HG02943 (cell line): Measurements from ENCODE around the gene EHMT1.
"Not testable (repeated sequence)": the region's sequence is repeated elsewhere in the genome, so short reads cannot be mapped to it uniquely, and the experiment has no call there.

Experiments
- ATAC-seq: cut with Tn5 transposase; IDR thresholded peaks from one replicate; pipeline ENCODE4 v1.9.1; 2021; ENCODE audit warnings: mild to moderate bottlenecking, low read depth, moderate library complexity; ENCODE audit not compliant: unreplicated experiment

EHMT1 gene

DNA sequence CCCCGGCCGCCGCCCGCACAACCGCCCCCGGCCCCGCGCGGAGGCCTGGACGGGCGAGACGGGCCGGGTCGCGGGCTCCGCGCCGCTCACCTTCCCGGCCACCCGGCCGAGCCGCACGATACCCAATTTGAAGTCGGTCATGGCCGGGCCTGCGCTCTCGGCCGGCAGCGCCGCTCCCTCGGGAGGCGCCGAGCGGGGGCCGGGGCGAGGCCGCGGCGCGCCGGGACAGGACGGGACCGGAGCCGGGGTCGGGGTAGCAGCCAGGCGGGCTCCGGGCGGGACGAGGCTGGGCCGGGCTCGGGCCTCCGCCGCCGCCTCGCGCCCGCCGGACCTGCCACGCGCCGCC is 28.7 kb upstream of the EHMT1 start:
- peak; percentile 22 for ATAC-seq

DNA sequence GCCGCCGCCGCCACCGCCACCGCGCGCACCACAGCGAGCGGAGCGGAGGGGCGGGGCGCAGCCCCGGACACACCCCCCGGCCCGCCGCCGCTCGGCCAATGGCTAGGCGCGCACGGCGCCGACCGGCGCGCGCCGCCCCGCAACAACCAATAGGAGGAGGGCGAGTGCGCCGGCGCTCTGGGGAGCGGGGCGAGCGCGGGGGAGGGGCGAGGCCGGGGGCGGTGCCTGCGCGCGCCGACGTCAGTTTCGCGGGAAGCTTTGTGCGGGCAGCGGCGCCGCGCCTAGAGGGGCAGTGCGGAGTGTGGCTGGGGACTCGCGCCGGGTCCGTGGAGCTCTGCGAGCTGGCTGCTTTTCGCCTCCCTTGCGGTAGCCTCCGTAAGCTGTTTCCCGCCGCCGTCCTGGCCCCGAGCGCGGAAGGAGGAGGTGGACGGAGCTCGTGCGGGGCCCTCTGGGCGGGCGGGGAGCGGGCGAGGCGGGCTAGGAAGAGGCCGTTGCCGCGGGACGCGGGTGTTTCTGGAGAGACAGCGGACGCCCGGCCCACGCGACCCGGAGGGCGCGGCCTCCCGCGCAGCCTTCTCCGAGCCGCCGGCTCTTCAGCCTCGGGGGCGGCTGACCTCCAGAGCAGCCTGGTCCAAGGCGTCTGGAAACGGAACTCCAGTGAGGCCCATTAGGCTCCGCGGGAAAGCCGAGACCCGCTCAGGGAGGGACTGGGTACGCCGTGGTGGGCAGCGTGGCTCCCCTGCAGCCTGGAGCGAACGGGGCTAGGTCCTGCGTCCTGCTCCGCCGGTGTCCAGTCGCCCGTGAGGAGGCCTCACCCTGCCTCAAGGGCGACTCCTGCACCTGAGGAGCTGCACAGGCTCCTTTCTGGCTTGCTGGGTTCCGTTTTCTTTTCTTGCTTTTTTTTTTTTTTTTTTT is 28.1 kb upstream of the EHMT1 start, which contains the start of gene ZMYND19:
Gene ZMYND19, minus strand, starts transcription at position 44 of the 915 bp plus-strand sequence. CDS start 249 bp downstream, outside the sequence.
- peak; percentile 73 for ATAC-seq

DNA sequence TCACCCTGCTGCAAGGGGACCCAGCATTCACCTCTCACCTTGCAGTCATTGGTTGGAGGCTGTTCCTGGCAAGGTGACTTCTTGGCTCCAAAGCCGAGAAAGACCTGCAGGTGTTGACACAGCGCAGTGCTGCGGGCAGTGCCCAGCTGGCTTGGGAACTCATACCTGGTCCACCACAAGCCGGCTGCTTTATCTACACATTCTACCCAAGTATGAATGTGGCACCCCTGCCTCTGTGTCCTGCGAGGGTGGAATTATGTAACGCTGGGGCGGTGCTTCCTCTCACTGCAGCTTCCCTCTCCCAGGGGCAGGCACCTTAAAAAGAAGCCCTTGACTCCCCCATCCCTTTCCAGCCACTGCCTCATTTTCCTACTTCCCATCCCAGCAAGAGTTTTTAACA is 26.0 kb upstream of the EHMT1 start:
- no peak for ATAC-seq

DNA sequence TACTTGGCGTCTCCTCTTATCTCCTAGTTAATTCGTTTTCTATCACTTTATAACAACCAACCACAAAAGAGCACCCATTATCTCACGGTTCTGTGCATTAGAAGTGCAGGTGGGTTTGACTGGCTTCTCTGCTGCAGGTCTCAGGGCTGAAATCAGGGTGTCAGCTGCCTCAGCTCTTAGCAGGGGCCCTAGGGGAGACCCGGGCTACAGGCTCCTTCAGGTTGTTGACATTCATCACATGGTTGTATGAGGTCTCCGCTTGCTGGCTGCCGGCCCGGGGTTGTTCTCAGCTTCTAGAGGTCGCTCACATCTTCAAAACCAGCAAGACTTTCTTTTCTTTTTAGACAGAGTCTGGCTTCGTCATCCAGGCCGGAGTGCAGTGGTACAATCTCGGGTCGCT is 25.6 kb upstream of the EHMT1 start:
- no peak for ATAC-seq

DNA sequence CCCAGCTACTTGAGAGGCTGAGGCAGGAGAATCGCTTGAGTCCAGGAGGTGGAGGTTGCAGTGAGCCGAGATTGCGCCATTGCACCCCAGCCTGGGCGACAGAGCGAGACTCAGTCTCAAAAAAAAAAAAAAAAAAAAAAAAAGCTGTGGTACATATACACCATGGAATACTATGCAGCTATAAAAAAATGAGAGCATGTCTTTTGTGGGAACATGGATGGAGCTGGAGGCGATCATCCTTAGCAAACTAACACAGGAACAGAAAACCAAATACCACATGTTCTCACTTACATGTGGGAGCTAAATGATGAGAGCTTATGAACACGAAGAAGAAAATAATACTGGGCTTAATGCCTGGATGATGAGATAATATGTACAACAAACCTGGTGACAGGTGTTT is 22.2 kb upstream of the EHMT1 start:
- ATAC-seq: not testable (repeated sequence)

DNA sequence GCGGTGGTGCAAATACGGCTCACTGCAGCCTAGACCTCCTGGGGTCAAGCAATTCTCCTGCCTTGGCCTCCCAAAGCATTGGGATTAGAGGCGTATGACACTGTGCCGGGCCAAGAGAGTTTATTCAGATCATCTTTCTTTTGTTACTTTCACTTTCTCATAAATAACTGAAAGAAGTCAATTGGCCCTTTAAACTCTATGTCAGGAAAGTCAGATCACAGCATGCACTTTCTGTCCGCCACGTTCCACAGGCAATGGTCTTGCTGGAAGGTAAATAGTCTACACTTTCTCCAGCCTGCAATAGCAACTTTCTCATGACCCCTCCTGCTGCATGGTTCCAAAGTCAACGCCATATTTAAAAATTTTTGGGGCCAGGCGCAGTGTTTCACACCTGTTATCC is 19.9 kb upstream of the EHMT1 start:
- ATAC-seq: no peak

DNA sequence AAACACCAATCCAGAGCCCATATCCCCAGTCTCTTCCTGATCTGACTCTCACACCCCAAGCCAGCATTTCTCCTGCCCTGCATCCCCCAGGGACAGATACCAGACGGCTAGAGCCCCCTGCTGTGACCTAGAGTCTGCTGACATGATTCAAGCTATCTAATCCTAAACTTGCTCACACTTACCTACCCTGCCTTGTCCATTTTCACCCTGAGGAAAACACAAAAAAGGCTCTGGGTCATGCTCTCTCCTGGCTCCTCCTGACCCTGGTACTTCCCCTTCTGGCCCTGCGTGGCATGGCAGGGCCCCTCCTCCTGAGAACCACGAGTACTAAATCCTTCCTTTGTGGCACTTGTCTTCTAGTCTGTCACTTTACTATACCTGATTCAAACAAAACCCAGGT is 16.1 kb upstream of the EHMT1 start:
- no peak for ATAC-seq

DNA sequence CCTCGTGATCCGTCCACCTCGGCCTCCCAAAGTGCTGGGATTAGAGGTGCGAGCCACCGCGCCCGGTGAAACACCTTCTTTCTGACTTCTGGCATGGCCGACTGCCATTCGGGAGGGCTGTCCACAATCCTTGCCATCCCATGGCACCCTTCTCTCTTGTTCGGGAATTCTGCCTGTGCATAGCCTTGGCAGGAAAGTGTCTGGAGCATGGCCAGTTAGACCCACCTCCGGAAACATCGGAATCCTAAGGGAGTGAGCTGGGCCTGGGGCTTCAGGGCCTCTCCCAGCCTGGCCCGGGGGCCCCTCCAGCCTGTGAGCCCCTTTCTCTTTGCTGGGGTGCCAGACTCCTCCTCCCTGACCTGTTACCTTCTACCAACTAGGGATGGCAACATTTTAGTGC is 14.9 kb upstream of the EHMT1 start:
- no peak for ATAC-seq

DNA sequence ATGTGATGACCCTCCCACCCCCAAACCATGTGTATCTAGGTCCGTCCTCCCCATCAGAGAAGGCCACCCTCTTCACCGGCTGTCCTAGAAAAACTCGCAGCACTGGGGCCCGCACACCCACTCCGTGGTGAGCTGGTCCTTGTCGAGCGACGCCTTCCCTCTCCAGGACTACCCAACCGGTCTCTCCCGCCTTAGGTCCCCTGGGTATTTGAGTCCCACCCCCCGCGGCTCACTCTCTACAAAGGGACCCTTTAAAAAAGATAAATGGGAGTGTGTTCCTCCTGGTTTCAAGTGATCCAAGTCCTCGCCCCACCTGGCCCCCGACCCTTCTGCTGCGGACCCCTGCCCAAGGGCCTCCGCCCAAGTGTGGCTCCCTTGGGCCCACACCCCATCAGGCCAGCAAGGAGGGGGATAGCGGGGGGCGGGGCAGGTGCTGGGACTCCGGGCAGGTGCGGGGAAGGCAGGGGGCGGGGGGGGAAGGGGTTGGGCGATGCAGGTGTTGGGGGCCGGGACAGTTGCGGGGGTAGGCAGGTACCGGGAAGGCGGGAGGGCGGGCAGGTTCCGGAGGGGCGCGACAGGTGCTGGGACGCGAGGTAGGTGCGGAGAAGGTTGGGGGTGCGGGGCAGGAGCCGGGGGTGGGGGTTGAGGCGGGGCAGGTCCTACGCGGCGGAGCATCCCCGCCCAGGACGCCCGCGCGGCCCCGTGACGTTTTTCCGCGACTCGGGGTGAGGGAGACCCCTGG is 14.3 kb upstream of the EHMT1 start:
- no peak for ATAC-seq

DNA sequence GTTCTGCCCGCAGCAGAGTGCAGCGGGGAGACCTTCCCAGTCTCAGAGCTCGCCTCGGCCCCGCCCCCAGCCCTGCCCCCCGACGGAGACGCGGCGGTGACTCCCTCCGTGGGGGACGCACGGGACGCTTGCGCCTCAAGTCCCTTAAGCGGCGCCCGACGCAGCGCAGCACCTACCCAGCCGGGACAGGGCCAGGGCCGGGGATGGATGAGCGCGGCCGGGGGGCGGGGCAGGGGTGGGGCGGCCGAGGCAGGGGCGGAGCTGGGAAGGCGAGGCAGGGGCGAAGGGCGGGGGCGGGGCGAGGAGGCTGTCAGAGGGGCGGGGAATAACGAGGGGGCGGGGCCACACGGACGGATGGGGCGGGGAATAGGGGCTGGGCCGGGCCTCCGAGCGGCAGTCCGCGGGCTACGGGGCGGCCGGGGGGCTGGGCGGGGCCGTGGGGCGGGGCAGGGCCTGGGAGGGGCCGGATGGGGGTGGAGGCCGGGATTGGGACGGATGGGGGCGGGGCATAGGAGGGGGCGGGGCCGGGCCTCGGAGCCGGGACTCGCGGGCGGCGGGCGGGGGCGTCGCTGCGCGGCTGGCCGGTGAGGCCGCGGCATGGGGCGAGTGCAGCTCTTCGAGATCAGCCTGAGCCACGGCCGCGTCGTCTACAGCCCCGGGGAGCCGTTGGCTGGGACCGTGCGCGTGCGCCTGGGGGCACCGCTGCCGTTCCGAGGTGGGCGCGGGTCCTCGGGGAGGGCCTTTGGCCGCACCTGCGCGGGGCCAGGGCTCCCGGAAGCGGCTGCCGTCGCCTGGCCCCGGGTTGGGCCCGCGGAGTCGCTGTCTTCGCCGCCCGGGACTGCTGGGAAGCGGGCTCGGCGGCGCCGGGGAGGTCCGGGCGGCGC is 13.4 kb upstream of the EHMT1 start, which contains the start of gene ARRDC1:
Gene ARRDC1, plus strand, starts transcription at position 566 of the 884 bp plus-strand sequence. Its CDS starts 32 bp downstream, at position 598.
- peak; percentile 63 for ATAC-seq

DNA sequence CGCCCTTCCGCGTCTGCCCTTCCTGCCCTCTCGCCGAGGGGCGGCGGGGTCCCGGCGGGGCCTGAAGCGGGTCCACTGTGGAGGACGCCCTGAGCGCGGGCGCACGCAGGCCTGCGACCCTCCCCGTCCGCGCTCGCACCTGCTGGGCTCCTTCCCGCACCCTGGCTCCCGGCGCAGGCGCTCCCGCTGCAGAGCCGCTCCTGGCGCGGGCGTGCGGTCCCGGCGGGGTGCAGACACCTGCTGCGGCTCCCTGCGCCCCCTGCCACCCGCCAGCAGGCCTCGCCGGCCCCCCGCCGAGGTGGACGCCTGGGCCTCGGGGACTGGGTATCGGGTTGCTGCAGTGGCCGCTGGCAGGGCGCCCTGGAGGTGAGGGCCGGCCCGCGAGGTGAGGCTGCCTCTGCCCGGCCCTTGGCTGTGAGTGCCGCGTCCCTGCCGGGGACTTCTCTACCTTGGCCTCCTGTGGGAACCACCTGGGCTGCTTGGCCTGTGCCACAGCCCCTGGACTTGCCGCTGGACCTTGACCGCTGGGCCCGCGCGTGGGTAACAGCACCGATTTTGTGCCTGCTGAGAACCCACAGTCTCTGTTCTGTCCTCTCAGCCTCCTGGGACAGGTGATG is 12.7 kb upstream of the EHMT1 start:
- peak; percentile 34 for ATAC-seq

DNA sequence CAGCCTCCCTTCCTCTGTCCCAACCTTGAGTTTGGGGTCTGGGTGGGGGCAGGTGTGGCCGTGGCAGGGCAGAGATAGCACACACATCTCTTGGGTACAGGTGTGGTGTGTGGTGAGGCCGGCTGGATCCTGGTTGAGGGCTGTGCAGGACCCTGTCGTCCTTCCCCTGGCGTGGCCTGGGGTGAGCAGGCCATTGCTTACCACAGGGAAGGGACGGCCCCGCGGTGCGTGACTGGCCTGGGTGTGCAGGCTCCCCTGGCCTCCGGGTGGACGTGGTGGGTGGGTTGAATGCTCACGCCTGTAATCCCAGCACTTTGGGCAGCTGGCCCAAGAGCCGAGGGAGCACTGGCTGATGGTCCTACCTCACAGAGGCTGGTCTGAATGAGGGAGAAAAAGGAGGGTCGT is 12.1 kb upstream of the EHMT1 start:
- no peak for ATAC-seq

DNA sequence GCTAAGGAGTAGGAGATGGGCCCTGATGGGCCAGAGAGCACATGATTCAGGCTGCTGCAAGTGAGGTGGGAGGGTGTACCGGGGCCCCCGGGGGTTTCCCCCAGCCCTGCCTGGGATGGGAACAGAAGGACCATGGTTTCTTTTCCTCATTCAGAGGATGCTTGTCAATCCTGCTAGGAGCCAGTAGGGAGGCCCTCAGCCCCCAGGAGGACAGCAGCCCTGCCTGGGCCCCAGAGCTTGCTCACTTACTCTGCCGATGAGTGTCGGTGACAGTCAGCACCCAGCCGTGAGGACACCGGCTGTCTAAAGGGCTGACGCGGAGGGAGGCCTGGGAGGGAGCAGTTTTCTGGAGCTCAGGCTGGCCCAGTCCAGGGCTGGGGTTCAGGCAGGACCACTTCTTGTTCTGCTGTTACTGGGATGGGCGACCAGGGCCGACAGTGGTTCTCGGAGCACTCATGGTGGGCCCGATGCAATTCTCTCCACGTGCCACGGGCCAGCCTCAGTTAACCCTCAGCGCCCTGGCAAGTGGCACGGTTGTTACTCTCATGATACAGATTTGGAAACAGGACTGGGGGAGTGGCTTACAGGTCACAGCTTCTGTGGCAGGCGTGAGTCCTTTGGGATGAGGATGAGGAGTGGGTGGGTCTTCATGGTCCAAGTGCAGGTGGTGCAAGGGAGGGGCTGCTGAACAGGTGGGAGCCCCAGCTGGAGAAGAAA is 11.5 kb upstream of the EHMT1 start:
- ATAC-seq: no peak

DNA sequence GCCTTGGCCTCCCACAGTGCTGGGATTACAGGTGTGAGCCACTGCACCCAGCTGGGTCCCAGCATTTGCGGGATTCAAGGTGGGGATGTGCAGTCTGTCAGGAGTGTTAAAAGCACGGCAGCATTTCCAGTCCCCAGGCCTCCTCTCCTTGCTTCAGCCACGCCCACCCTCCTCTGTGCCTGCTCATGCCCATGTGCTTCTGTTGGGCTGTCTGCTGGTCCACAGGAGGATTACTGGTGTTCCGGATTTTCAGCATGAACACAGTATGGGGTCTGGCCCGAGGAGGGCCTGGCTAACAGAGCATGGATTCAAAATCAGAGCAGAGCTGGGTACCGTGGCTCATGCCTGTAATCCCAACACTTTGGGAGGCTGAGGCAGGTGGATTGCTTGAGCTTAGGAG is 7.9 kb upstream of the EHMT1 start:
- no peak for ATAC-seq

DNA sequence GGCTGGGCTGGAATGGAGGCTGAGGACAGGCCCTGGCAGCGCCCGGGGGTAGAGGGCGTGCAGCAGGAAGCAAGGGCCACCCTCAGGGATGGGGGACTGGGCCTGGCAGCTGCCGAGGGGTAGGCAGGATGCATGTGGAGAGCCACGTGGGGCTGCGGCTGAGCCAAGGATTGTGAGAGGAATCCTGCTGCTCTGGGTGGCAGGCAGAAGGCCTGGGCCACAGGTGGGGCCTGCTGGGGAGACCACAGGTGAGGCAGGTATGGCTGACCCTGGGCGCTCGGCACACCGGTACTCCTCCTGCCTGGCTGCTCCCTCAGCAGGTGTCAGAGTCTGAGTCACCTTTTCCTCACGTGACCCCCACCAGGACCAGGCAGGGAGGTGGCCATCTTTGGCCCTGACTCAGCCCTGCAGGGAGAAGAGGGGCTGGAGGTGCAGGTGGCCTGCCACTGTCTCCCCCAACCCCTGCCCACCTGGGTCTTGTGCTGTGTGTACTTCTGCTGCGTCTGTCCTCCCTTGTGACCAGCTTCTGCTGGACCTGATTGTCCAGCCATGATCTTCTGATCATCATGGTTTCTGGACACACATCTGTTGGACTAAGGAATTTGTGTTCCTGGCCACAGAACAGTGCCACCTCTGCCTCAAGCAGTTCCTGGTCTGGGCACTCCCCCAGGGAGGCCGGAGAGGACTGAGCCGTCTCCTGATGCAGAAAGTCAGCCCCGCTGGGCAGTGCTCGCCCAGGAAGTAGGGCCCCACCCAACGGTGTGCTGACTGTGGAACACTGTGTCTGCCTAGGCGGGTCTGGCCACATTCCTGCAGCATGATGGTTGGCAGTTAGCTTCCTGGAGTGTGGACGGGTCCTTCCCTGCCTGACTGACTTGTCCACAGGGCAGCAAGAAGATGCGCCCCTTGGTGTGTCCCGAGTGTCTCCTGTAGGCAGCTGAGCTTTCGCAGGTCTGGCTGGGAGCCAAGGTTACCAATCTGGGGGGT is 6.9 kb upstream of the EHMT1 start:
- no peak for ATAC-seq

DNA sequence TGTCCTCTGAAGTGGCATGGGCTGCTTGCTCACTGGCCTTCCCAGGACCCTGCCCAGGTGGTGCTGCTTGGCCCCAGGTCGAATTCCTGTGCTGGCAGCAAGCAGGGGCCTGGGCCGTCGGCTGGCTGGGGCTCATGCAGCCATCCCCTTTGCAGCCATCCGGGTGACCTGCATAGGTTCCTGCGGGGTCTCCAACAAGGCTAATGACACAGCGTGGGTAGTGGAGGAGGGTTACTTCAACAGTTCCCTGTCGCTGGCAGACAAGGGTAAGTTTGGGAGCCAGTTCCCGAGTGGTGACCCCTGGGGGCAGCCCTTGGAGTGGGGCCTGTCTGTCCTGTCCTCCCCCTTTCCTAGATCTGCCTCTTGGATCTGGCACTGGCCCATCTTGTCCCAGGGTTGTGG is 6.1 kb upstream of the EHMT1 start:
- no peak for ATAC-seq

DNA sequence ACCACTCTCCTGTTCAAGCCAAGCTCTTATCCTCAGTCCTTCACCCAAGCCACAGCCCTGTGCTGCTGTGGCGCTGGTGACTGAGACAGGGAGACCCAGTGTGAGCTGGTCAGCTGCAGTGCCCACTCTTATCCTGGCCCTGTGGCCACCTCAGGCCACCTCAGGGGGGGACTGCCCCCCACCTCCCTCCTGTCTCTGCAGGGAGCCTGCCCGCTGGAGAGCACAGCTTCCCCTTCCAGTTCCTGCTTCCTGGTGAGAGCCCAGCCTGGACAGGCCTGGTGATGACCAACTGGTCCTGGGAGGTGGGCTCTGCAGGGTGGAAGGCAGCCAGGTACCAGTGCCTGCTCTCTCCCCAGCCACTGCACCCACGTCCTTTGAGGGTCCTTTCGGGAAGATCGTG is 5.5 kb upstream of the EHMT1 start:
- no peak for ATAC-seq

DNA sequence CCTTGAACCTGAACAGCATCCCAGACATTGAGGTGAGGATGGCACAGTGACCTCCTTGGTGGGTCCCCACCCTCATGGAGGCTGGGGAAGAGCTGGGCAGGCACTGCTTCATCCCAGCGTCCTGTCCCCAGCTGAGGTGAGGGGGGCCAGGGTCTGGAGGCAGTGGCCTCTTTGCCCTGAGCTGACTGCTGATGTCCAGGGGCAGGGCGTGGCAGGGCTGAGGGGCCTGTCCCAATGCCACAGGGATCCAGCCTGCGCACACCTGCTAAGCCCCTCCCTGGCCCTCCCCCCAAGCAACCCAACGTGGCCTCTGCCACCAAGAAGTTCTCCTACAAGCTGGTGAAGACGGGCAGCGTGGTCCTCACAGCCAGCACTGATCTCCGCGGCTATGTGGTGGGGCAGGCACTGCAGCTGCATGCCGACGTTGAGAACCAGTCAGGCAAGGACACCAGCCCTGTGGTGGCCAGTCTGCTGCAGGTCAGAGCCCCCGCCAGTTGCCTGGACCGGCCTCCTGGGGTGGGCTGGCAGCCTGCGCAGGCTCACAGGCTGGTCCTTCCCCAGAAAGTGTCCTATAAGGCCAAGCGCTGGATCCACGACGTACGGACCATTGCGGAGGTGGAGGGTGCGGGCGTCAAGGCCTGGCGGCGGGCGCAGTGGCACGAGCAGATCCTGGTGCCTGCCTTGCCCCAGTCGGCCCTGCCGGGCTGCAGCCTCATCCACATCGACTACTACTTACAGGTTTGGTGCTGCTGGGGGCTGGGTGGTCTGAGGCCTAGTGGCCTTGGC is 4.9 kb upstream of the EHMT1 start:
- ATAC-seq: no peak
